ENCODE data around the gene TRIM28.
"Not testable (repeated sequence)": the region's sequence is repeated elsewhere in the genome, so short reads cannot be mapped to it uniquely, and the experiment has no call there.

The TRIM28 gene

DNA sequence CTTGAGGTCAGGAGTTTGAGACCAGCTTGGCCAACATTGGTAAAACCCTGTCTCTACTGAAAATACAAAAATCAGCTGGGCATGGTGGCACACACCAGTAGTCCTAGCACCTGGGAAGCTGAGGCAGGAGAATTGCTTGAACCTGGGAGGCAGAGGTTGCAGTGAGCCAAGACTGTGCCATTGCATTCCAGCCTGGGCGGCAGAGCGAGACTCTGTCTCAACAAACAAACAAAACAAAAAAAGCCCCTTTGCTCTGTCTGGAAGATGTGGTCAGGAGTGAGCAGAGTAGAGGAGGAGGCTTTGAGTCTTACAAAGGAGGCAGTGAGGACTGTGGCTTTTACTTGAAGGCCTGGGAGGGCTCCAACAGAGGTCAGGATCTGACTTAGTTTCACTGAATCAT lies 33.7 kb downstream of the TRIM28 start:
- not testable (repeated sequence) for DNase-seq (ENCODE audit: low read depth in 2 of 2)

DNA sequence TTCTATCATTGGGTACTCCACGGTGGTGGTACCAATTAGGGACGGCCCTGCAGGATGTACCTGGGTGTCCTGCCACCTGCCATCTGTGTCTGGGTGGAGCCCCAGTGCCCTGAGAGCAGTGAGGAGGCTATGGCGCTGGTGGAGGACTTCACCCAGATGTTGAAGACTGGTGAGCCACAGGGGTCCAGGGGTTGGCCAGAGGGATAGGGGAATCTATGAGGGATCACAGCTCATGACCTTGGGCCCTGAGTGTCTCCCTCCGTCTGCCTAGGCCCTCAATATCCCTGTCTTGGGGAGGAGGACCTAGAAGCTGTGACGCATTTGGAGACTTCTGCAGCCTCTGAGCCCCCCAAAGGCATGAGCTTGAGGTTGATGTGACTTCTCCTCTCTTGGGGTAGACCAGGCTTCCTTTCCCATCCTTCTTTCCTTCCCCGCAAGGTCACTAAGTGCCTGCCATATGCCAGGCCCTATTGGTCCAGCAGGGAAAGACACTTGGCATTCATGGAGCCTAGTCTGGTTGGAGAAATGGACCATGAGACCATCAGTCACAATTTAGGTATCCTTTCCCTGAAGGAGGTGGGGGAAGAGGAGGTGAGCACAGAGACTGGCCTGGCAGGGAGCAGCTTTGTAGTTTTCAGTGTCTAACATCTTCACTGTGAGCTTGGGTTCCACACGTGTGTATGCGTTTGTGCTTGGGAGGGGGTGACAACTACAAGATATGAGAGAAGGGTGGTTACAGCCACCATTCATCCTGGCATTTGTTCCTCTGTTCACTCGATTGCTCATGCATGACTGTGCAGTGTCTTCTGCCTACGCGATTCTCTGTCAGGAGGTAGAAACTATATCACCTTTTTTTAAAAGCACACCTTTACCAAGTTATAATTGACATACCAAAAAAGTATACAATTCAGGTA lies 34.4 kb downstream of the TRIM28 start:
- DNase-seq (ENCODE audit: low read depth in 2 of 2) = no peak

DNA sequence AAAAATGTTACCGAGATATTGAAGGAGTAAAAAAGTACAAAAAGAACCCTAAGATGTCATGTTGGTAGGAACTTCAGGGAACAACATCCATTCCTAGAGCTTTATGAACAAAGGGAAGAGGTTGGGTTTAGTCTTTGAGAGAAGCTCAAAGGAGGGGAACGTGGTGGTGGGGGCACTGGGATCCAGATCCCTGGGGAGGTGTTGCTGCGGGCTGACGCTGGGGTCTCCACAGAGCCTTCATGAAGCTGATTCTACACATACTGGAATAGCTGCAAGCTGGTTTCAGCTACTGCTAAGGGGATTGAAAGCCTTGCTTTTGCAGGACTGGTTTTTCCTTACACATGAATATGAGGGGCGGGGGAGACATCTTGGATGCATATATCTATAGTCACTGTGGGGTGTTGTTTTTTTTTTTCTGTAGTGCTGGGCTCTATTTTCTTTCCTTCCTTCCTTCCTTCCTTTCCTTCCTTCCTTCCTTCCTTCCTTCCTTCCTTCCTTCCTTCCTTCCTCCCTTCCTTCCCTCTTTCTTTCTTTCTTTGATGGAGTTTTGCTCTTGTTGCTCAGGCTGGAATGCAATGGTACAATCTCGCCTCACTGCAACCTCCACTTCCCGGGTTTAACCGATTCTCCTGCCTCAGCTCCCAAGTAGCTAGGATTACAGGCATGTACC lies 35.7 kb downstream of the TRIM28 start:
- DNase-seq (ENCODE audit: low read depth in 2 of 2) = no peak

- DNase-seq (ENCODE audit: low read depth in 2 of 2) = peak; percentile 84 to 91
Measured at GRCh38 chr19:58581227-58582141, 37.6 kb downstream of the TRIM28 start.

DNA sequence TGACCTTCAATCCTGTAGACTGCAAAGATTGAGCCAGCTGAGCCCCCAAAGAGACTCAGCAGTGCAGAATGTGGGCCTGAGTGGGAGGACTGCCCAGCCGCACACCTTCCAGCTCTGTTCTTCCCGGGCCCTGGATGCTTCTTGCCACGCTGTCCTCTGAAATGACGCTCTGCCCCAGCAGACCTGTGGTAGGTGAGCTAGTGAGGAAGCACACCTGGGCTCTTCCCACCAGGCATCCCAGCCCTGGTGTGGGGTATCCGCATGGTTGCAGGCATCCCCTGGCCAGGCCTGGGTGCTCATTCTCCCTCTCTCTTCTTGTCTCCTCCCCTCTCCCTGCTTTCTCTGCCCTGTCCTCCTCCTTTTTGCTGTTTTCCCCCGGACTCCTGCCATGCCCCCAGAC lies 39.1 kb downstream of the TRIM28 start:
- no peak for DNase-seq (ENCODE audit: low read depth in 2 of 2)

GRCh38 chr19:58584498-58585441 lies 40.9 kb downstream of the TRIM28 start:
- DNase-seq (ENCODE audit: low read depth in 2 of 2) = no peak

- DNase-seq (ENCODE audit: low read depth in 2 of 2) = no peak
Measured at GRCh38 chr19:58585442-58586132, 41.7 kb downstream of the TRIM28 start.

- DNase-seq (ENCODE audit: low read depth in 2 of 2) = no peak
Measured at GRCh38 chr19:58586133-58586765, 42.4 kb downstream of the TRIM28 start.

Data from stimulated activated CD4-positive, alpha-beta T cell treated with anti-CD3 and anti-CD28 coated beads, Interleukin-1b, Interleukin-23, amount 100 ng/mL, for 4 hours (primary cell).